Measurements from ENCODE around the gene OSTN. TPM values are rescaled to one million over a fixed set of nuclear protein-coding genes. Genes with fewer than 3 reads are reported as not detected.

The OSTN gene
- polyA plus RNA-seq, 6 donors from 2014 or later, result not detected

- H3K27ac Mint-ChIP-seq, result no peak overlapping the region
- H3K4me1 Mint-ChIP-seq, result no peaks in the 10 kb centered on the region
- peak overlapping the region in 1 of 8 donors; percentile 45 for H3K4me3 Mint-ChIP-seq
- ATAC-seq (ENCODE audit: low read depth in 2 of 2), result no peak
- peaks cover 0 to 4% (median 0%) of the 10 kb centered on the region in 3 donors for H3K27me3 Mint-ChIP-seq
- no peaks in the 10 kb centered on the region for H3K36me3 Mint-ChIP-seq
- DNase-seq, result no peak
- H3K9me3 Mint-ChIP-seq, result peaks cover 0 to 4% (median 0%) of the 10 kb centered on the region in 7 donors
Observed at GRCh38 chr3:191192941-191193340, 6.1 kb upstream of the OSTN start.

GRCh38 chr3:191197761-191198306, 1.2 kb upstream of the OSTN start:
- Mint-ChIP-seq H3K36me3 (no peaks in the 10 kb centered on the region), H3K9me3 (no peaks in the 10 kb centered on the region), H3K27ac (no peak overlapping the region), H3K27me3 (peaks cover 0 to 10% (median 8%) of the 10 kb centered on the region in 3 donors), H3K4me3 (no peak overlapping the region), H3K4me1 (no peaks in the 10 kb centered on the region)
- ATAC-seq (ENCODE audit: low read depth in 2 of 2), result no peak
- no peak for DNase-seq

- DNase-seq, result no peak
- ATAC-seq (ENCODE audit: low read depth in 2 of 2), result no peak
- H3K36me3 Mint-ChIP-seq, result no peaks in the 10 kb centered on the region
- H3K27me3 Mint-ChIP-seq, result peaks cover 0 to 9% (median 8%) of the 10 kb centered on the region in 3 donors
- H3K4me1 Mint-ChIP-seq, result no peaks in the 10 kb centered on the region
- H3K4me3 Mint-ChIP-seq, result no peak overlapping the region
- no peaks in the 10 kb centered on the region for H3K9me3 Mint-ChIP-seq
- no peak overlapping the region for H3K27ac Mint-ChIP-seq
Observed at GRCh38 chr3:191198480-191198879, 561 bp upstream of the OSTN start.

- peaks cover 6 to 8% (median 8%) of the 10 kb centered on the region in 3 donors for H3K27me3 Mint-ChIP-seq
- no peak for DNase-seq
- peaks cover 0 to 4% (median 0%) of the 10 kb centered on the region in 7 donors for H3K9me3 Mint-ChIP-seq
- no peak overlapping the region for H3K4me3 Mint-ChIP-seq
- H3K27ac Mint-ChIP-seq, result no peak overlapping the region
- H3K36me3 Mint-ChIP-seq, result no peaks in the 10 kb centered on the region
- ATAC-seq (ENCODE audit: low read depth in 2 of 2), result no peak
- H3K4me1 Mint-ChIP-seq, result no peaks in the 10 kb centered on the region
Observed at GRCh38 chr3:191210032-191210431, 11.0 kb downstream of the OSTN start.

GRCh38 chr3:191216510-191216909, 17.5 kb downstream of the OSTN start:
- Mint-ChIP-seq H3K36me3 (peaks cover 6 to 10% of the 10 kb centered on the region in 2 donors), H3K27ac (no peak overlapping the region), H3K4me1 (no peaks in the 10 kb centered on the region), H3K4me3 (no peak overlapping the region), H3K9me3 (peaks cover 0 to 27% (median 8%) of the 10 kb centered on the region in 7 donors), H3K27me3 (peaks cover 8 to 21% (median 11%) of the 10 kb centered on the region in 3 donors)
- ATAC-seq (ENCODE audit: low read depth in 2 of 2) (no peak), DNase-seq (no peak)

GRCh38 chr3:191217301-191217700, 18.3 kb downstream of the OSTN start:
- peaks cover 0 to 27% (median 8%) of the 10 kb centered on the region in 7 donors for H3K9me3 Mint-ChIP-seq

GRCh38 chr3:191220908-191221307, 21.9 kb downstream of the OSTN start:
- H3K27me3 Mint-ChIP-seq, result peaks cover 9 to 20% (median 11%) of the 10 kb centered on the region in 3 donors
- DNase-seq (no peak), ATAC-seq (ENCODE audit: low read depth in 2 of 2) (no peak)
- peaks cover 0 to 18% (median 7%) of the 10 kb centered on the region in 7 donors for H3K9me3 Mint-ChIP-seq
- H3K4me3 Mint-ChIP-seq, result no peak overlapping the region
- peaks cover 6 to 10% of the 10 kb centered on the region in 2 donors for H3K36me3 Mint-ChIP-seq
- no peaks in the 10 kb centered on the region for H3K4me1 Mint-ChIP-seq
- peak overlapping the region in 1 of 6 donors; percentile 46 for H3K27ac Mint-ChIP-seq

More at GRCh38 chr3:191217301-191217700, 18.3 kb downstream of the OSTN start:
- no peak overlapping the region for H3K4me3 Mint-ChIP-seq
- peaks cover 6 to 10% of the 10 kb centered on the region in 2 donors for H3K36me3 Mint-ChIP-seq
- peaks cover 9 to 22% (median 12%) of the 10 kb centered on the region in 3 donors for H3K27me3 Mint-ChIP-seq
- ATAC-seq (ENCODE audit: low read depth in 2 of 2) (no peak), DNase-seq (no peak)
- H3K4me1 Mint-ChIP-seq, result no peaks in the 10 kb centered on the region
- H3K27ac Mint-ChIP-seq, result no peak overlapping the region

GRCh38 chr3:191221638-191222037, 22.6 kb downstream of the OSTN start:
- Mint-ChIP-seq H3K36me3 (peaks cover 6% of the 10 kb centered on the region in 2 donors), H3K4me3 (no peak overlapping the region), H3K4me1 (no peaks in the 10 kb centered on the region), H3K27me3 (peaks cover 9 to 20% (median 11%) of the 10 kb centered on the region in 3 donors), H3K27ac (no peak overlapping the region), H3K9me3 (peaks cover 0 to 10% (median 2%) of the 10 kb centered on the region in 7 donors)
- ATAC-seq (ENCODE audit: low read depth in 2 of 2) (no peak), DNase-seq (no peak)

- ATAC-seq (ENCODE audit: low read depth in 2 of 2), result no peak
- Mint-ChIP-seq H3K9me3 (peaks cover 0 to 1% (median 0%) of the 10 kb centered on the region in 7 donors), H3K4me3 (no peak overlapping the region), H3K36me3 (no peaks in the 10 kb centered on the region), H3K27ac (no peak overlapping the region), H3K27me3 (peaks cover 0 to 4% (median under 1%) of the 10 kb centered on the region in 3 donors), H3K4me1 (no peaks in the 10 kb centered on the region)
- no peak for DNase-seq
Observed at GRCh38 chr3:191227541-191227940, 28.5 kb downstream of the OSTN start.

- no peak for ATAC-seq (ENCODE audit: low read depth in 2 of 2)
- Mint-ChIP-seq H3K36me3 (no peaks in the 10 kb centered on the region), H3K27ac (no peak overlapping the region), H3K4me3 (no peak overlapping the region), H3K9me3 (no peaks in the 10 kb centered on the region), H3K4me1 (peaks cover 4 to 11% (median 7%) of the 10 kb centered on the region in 3 donors), H3K27me3 (no peaks in the 10 kb centered on the region)
- DNase-seq, result no peak
Observed at GRCh38 chr3:191234216-191234615, 35.2 kb downstream of the OSTN start.

GRCh38 chr3:191235331-191236314, 36.6 kb downstream of the OSTN start:
- ATAC-seq (ENCODE audit: low read depth in 2 of 2), result peak; percentile 46 to 51
- Mint-ChIP-seq H3K4me1 (peaks cover 7 to 21% (median 8%) of the 10 kb centered on the region in 3 donors), H3K9me3 (no peaks in the 10 kb centered on the region), H3K4me3 (no peak overlapping the region), H3K27ac (peak overlapping the region in 2 of 6 donors; percentile 27 to 72), H3K27me3 (no peaks in the 10 kb centered on the region), H3K36me3 (no peaks in the 10 kb centered on the region)
- no peak for DNase-seq

- H3K4me1 Mint-ChIP-seq, result peaks cover 7 to 21% (median 8%) of the 10 kb centered on the region in 3 donors
- no peak overlapping the region for H3K4me3 Mint-ChIP-seq
- no peaks in the 10 kb centered on the region for H3K36me3 Mint-ChIP-seq
- H3K27ac Mint-ChIP-seq, result no peak overlapping the region
- no peak for ATAC-seq (ENCODE audit: low read depth in 2 of 2)
- H3K27me3 Mint-ChIP-seq, result no peaks in the 10 kb centered on the region
- H3K9me3 Mint-ChIP-seq, result no peaks in the 10 kb centered on the region
- no peak for DNase-seq
Observed at GRCh38 chr3:191236646-191237045, 37.6 kb downstream of the OSTN start.

GRCh38 chr3:191237047-191237882, 38.2 kb downstream of the OSTN start:
- DNase-seq (no peak), ATAC-seq (ENCODE audit: low read depth in 2 of 2) (no peak)
- Mint-ChIP-seq H3K9me3 (no peaks in the 10 kb centered on the region), H3K36me3 (no peaks in the 10 kb centered on the region), H3K27ac (peak overlapping the region in 1 of 6 donors; percentile 50), H3K27me3 (no peaks in the 10 kb centered on the region), H3K4me1 (peaks cover 7 to 21% (median 8%) of the 10 kb centered on the region in 3 donors), H3K4me3 (no peak overlapping the region)
